Psoas muscle (tissue), 8 donors: Measurements from ENCODE around the gene WNT7A. TPM values are rescaled to one million over a fixed set of nuclear protein-coding genes. Genes with fewer than 3 reads are reported as not detected.

Source experiments
- ATAC-seq, 4 donors: fragments of 200-7000 bp; cut with Tn5 transposase; one replicate each; pipeline ENCODE4 v1.9.1; 2020; ENCODE audit warnings: moderate library complexity in 3 of 4, mild to moderate bottlenecking in 2 of 4
- DNase-seq, 2 donors: peaks; one replicate each; pipeline ENCODE4 v3.0.0-alpha.2; 2020
- H3K27ac ChIP-seq: fragments of 200-600 bp; one replicate; pipeline ENCODE4 v1.8.0; 2022
- H3K27me3 ChIP-seq, 3 donors: fragments of 200-600 bp in 1 of 3; one replicate each; pipeline versions ENCODE4 v1.6.1 to v1.8.0; 2013 to 2022; ENCODE audit warnings: low read length in 2 of 3, mild to moderate bottlenecking in 2 of 3, moderate library complexity in 1 of 3; ENCODE audit not compliant: insufficient read depth in 3 of 3
- H3K36me3 ChIP-seq, 2 donors: fragments of 200-600 bp in 1 of 2; one replicate each; pipeline versions ENCODE4 v1.6.1 to v1.8.0; 2013 to 2022; ENCODE audit warnings: low read depth in 1 of 2, mild to moderate bottlenecking in 1 of 2, moderate library complexity in 1 of 2; ENCODE audit not compliant: insufficient read depth in 1 of 2
- H3K4me1 ChIP-seq: fragments of 200-600 bp; one replicate; pipeline ENCODE4 v1.8.0; 2022
- H3K4me3 ChIP-seq: fragments of 200-600 bp; one replicate; pipeline ENCODE4 v1.8.0; 2022; ENCODE audit warnings: mild to moderate bottlenecking
- H3K9me3 ChIP-seq: fragments of 200-600 bp; one replicate; pipeline ENCODE4 v1.8.0; 2022
- WGBS, 3 donors: extraction: QIAGEN DNeasy Blood & Tissue Kit; methylation state at CpG; one replicate each; pipeline versions ENCODE4 v1.1.6 to v1.1.7; 2013; 5-methylcytosine and 5-hydroxymethylcytosine counted together
- intact Hi-C, 2 donors: fragments of 100-400 bp; cut with DNase I; formaldehyde crosslinking; loops; one replicate each; pipeline versions ENCODE4 v1.11.0 to v1.14.2; 2022
- polyA plus RNA-seq, 3 donors: library from polyadenylated mRNA; stranded (reverse); fragments of 200-250 nt; gene quantifications; one replicate each; pipeline ENCODE4 v1.2.3, GENCODE V29; 2013
- total RNA-seq, 4 donors: library from RNA; stranded (reverse); fragmentation: NEBNext Ultra II Directional in 2 of 4; extraction: Animal tissue kit (Norgen Biotek cat#: 25700) in 2 of 4; gene quantifications; one replicate each; pipeline versions ENCODE4 v1.2.1 to v1.2.4, GENCODE V29; 2021 to 2023
- TF ChIP-seq, protein P1 (sequence below): fragments of 200-600 bp; IDR thresholded peaks from one replicate; pipeline ENCODE4 v1.8.0; 2022; ENCODE audit warnings: antibody characterized with exemption
- donor health status: healthy with polysubstance abuse.
- donor health status: DM: no; HTN: no; CAD: no; lungs with moderate emphysema.
- donor health status: Bipolar disorder and iron deficiency.
- donor health status: healthy.
- donor health status: DM: yes; HTN: yes; CAD: no.
- donor health status: DM: no; HTN: no; CAD: no.
- donor health status: DM: no; HTN: no; CAD: no.
- donor health status: DM: yes; HTN: yes; CAD: no.

WNT7A gene
- total and polyA plus RNA-seq, 7 donors: 0.04 TPM; not detected in 6

GRCh38 chr3:13894807-13895154, 14.9 kb upstream of the WNT7A start:
- H3K4me1 ChIP-seq: peaks cover 8% of the 10 kb centered on the region
- no peak overlapping the region for H3K27ac ChIP-seq
- DNase-seq: peak in 1 of 2 donors; percentile 20
- no peak for ATAC-seq
- no peaks in the 10 kb centered on the region for H3K36me3 ChIP-seq
- intact Hi-C loops: loop anchor here (5.0 to 10.0 kb wide), 4 partner anchors 223 to 578 kb away; partner anchors contain the start of gene CHCHD4 (in 1 of the 2)
- H3K4me3 ChIP-seq: peak overlapping the region; percentile 80
- no peaks in the 10 kb centered on the region for H3K9me3 ChIP-seq
- TF ChIP-seq, protein P1, sequence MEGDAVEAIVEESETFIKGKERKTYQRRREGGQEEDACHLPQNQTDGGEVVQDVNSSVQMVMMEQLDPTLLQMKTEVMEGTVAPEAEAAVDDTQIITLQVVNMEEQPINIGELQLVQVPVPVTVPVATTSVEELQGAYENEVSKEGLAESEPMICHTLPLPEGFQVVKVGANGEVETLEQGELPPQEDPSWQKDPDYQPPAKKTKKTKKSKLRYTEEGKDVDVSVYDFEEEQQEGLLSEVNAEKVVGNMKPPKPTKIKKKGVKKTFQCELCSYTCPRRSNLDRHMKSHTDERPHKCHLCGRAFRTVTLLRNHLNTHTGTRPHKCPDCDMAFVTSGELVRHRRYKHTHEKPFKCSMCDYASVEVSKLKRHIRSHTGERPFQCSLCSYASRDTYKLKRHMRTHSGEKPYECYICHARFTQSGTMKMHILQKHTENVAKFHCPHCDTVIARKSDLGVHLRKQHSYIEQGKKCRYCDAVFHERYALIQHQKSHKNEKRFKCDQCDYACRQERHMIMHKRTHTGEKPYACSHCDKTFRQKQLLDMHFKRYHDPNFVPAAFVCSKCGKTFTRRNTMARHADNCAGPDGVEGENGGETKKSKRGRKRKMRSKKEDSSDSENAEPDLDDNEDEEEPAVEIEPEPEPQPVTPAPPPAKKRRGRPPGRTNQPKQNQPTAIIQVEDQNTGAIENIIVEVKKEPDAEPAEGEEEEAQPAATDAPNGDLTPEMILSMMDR: no peak
- H3K27me3 ChIP-seq: peaks cover 0 to 38% (median 0%) of the 10 kb centered on the region in 3 donors
- 20 to 28% (median 22%) methylated on average over 20 of the region's 20 CpGs for WGBS, 3 donors

DNA sequence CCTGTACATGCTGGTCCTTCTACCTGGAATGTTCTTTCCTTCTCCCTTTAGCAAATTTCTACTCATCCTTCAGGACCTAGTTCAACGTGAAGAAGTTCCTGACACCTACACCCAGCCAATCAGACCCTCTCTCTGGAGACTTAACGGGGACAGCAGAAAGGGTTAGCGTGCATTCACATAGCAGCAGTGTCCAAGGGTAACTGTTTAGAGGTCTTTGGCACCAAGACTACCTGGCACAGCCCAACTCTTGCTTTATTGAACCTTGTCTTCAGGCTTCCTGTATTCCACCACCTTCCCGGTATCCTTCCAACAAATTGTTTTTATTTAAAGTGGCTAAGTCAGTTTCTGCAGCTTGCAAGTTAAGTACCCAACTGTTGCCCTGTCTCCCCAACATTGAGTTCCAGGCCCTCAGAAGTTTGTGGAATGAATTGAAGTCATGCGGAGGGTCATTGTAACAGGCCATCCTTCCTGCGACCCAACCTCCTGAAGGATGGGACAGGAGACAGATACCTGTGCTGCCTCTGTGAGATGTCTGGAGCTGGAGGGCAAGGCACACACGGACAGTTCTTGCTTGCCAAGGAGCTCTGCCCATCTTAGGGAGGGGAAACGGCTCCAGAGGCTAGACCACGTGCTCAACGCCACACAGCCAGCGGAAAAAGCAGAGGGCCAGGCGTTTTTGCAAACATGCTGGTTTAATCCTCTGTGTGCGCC, 14.4 kb upstream of the WNT7A start:
- no peak for DNase-seq
- peaks cover 0 to 33% (median 0%) of the 10 kb centered on the region in 3 donors for H3K27me3 ChIP-seq
- peaks cover 8% of the 10 kb centered on the region for H3K4me1 ChIP-seq
- ATAC-seq: no peak
- TF ChIP-seq, protein P1: no peak
- H3K4me3 ChIP-seq: no peak overlapping the region
- intact Hi-C loops: loop anchor here in 1 of 2 donors (10.0 kb wide), 1 partner anchor 571 kb away; no protein-coding TSS in a partner anchor
- 40 to 52% (median 45%) methylated on average over 13 of the region's 13 CpGs for WGBS, 3 donors
- no peaks in the 10 kb centered on the region for H3K9me3 ChIP-seq
- no peak overlapping the region for H3K27ac ChIP-seq
- H3K36me3 ChIP-seq: no peaks in the 10 kb centered on the region

- peaks cover 0 to 18% (median 0%) of the 10 kb centered on the region in 3 donors for H3K27me3 ChIP-seq
- intact Hi-C loops: loop anchor here in 1 of 2 donors (10.0 kb wide), 1 partner anchor 572 kb away; no protein-coding TSS in a partner anchor
- no peak overlapping the region for H3K4me3 ChIP-seq
- peaks cover 8% of the 10 kb centered on the region for H3K4me1 ChIP-seq
- H3K36me3 ChIP-seq: no peaks in the 10 kb centered on the region
- DNase-seq: no peak
- H3K9me3 ChIP-seq: no peaks in the 10 kb centered on the region
- H3K27ac ChIP-seq: no peak overlapping the region
- no peak for ATAC-seq
- WGBS, 3 donors: 91 to 95% (median 91%) methylated on average over 2 of the region's 2 CpGs
- TF ChIP-seq, protein P1: no peak
Observed at GRCh38 chr3:13892304-13892703, 12.4 kb upstream of the WNT7A start.

GRCh38 chr3:13891492-13892073, 11.7 kb upstream of the WNT7A start:
- ATAC-seq (no peak), DNase-seq (no peak)
- no peak overlapping the region for H3K4me3 ChIP-seq
- TF ChIP-seq, protein P1: no peak
- no peaks in the 10 kb centered on the region for H3K36me3 ChIP-seq
- H3K9me3 ChIP-seq: no peaks in the 10 kb centered on the region
- intact Hi-C loops: loop anchor here in 1 of 2 donors (10.0 kb wide), 1 partner anchor 573 kb away; no protein-coding TSS in a partner anchor
- 67 to 76% (median 74%) methylated on average over 5 of the region's 5 CpGs for WGBS, 3 donors
- peaks cover 0 to 18% (median 0%) of the 10 kb centered on the region in 3 donors for H3K27me3 ChIP-seq
- H3K27ac ChIP-seq: no peak overlapping the region
- H3K4me1 ChIP-seq: peaks cover 8% of the 10 kb centered on the region
